Measurements from ENCODE around the gene UGGT2.

UGGT2 gene

GRCh38 chr13:96082640-96083039, 29.4 kb upstream of the UGGT2 start:
- Histone ChIP-seq H3K36me3 (ENCODE audit: insufficient read depth) (no peaks in the 10 kb centered on the region), H3K4me2 (no peak overlapping the region), H3K4me3 (IDR thresholded peaks at IDR 0.05; ENCODE audit: insufficient read depth, low read depth, low read length) (no peak overlapping the region), H3K9ac (no peak overlapping the region), H2AFZ (ENCODE audit: low read depth) (no peak overlapping the region), H4K20me1 (ENCODE audit: insufficient read depth) (no peaks in the 10 kb centered on the region), H3K27me3 (ENCODE audit: insufficient read depth, low read depth) (no peaks in the 10 kb centered on the region), H3K4me1 (ENCODE audit: low read depth, poor library complexity, severe bottlenecking) (no peaks in the 10 kb centered on the region), H3K27ac (no peak overlapping the region), H3K79me2 (ENCODE audit: insufficient read depth, low read depth) (no peaks in the 10 kb centered on the region)
- no peak for TF ChIP-seq CTCF (conservative IDR thresholded peaks at IDR 0.05; ENCODE audit: low read depth, low read length)

- no peaks in the 10 kb centered on the region for H4K20me1 ChIP-seq (ENCODE audit: insufficient read depth)
- no peak overlapping the region for H3K9ac ChIP-seq
- H3K27me3 ChIP-seq (ENCODE audit: insufficient read depth, low read depth), result no peaks in the 10 kb centered on the region
- no peak overlapping the region for H2AFZ ChIP-seq (ENCODE audit: low read depth)
- H3K27ac ChIP-seq, result no peak overlapping the region
- no peaks in the 10 kb centered on the region for H3K36me3 ChIP-seq (ENCODE audit: insufficient read depth)
- no peak for TF ChIP-seq CTCF (conservative IDR thresholded peaks at IDR 0.05; ENCODE audit: low read depth, low read length)
- no peaks in the 10 kb centered on the region for H3K79me2 ChIP-seq (ENCODE audit: insufficient read depth, low read depth)
- H3K4me2 ChIP-seq, result no peak overlapping the region
- no peak overlapping the region for H3K4me3 ChIP-seq (IDR thresholded peaks at IDR 0.05; ENCODE audit: insufficient read depth, low read depth, low read length)
- H3K4me1 ChIP-seq (ENCODE audit: low read depth, poor library complexity, severe bottlenecking), result no peaks in the 10 kb centered on the region
Measured at GRCh38 chr13:96081888-96082287, 28.7 kb upstream of the UGGT2 start.

- Histone ChIP-seq H3K4me3 (IDR thresholded peaks at IDR 0.05; ENCODE audit: insufficient read depth, low read depth, low read length) (no peak overlapping the region), H2AFZ (ENCODE audit: low read depth) (no peak overlapping the region), H3K27me3 (ENCODE audit: insufficient read depth, low read depth) (no peaks in the 10 kb centered on the region), H3K79me2 (ENCODE audit: insufficient read depth, low read depth) (no peaks in the 10 kb centered on the region), H3K4me2 (no peak overlapping the region), H3K4me1 (ENCODE audit: low read depth, poor library complexity, severe bottlenecking) (no peaks in the 10 kb centered on the region), H3K9ac (no peak overlapping the region), H3K36me3 (ENCODE audit: insufficient read depth) (no peaks in the 10 kb centered on the region), H3K27ac (no peak overlapping the region), H4K20me1 (ENCODE audit: insufficient read depth) (no peaks in the 10 kb centered on the region)
- TF ChIP-seq CTCF (conservative IDR thresholded peaks at IDR 0.05; ENCODE audit: low read depth, low read length), result no peak
Measured at GRCh38 chr13:96080676-96081075, 27.5 kb upstream of the UGGT2 start.

GRCh38 chr13:96075953-96076543, 22.8 kb upstream of the UGGT2 start:
- no peaks in the 10 kb centered on the region for H4K20me1 ChIP-seq (ENCODE audit: insufficient read depth)
- H3K27ac ChIP-seq, result no peak overlapping the region
- no peaks in the 10 kb centered on the region for H3K27me3 ChIP-seq (ENCODE audit: insufficient read depth, low read depth)
- H3K79me2 ChIP-seq (ENCODE audit: insufficient read depth, low read depth), result no peaks in the 10 kb centered on the region
- no peaks in the 10 kb centered on the region for H3K4me1 ChIP-seq (ENCODE audit: low read depth, poor library complexity, severe bottlenecking)
- H3K9ac ChIP-seq, result no peak overlapping the region
- no peak overlapping the region for H2AFZ ChIP-seq (ENCODE audit: low read depth)
- no peaks in the 10 kb centered on the region for H3K36me3 ChIP-seq (ENCODE audit: insufficient read depth)
- H3K4me2 ChIP-seq, result no peak overlapping the region
- TF ChIP-seq CTCF (conservative IDR thresholded peaks at IDR 0.05; ENCODE audit: low read depth, low read length), result peak; percentile 66
- no peak overlapping the region for H3K4me3 ChIP-seq (IDR thresholded peaks at IDR 0.05; ENCODE audit: insufficient read depth, low read depth, low read length)
